HG03575 (cell line): ENCODE measurements around the gene SLPI.

Experiments used
- ATAC-seq: cut with Tn5 transposase; IDR thresholded peaks from one replicate; pipeline ENCODE4 v1.9.1; 2021; ENCODE audit not compliant: unreplicated experiment, insufficient number of reproducible peaks, low FRiP score; ENCODE audit errors: extremely low read depth

Gene SLPI

DNA sequence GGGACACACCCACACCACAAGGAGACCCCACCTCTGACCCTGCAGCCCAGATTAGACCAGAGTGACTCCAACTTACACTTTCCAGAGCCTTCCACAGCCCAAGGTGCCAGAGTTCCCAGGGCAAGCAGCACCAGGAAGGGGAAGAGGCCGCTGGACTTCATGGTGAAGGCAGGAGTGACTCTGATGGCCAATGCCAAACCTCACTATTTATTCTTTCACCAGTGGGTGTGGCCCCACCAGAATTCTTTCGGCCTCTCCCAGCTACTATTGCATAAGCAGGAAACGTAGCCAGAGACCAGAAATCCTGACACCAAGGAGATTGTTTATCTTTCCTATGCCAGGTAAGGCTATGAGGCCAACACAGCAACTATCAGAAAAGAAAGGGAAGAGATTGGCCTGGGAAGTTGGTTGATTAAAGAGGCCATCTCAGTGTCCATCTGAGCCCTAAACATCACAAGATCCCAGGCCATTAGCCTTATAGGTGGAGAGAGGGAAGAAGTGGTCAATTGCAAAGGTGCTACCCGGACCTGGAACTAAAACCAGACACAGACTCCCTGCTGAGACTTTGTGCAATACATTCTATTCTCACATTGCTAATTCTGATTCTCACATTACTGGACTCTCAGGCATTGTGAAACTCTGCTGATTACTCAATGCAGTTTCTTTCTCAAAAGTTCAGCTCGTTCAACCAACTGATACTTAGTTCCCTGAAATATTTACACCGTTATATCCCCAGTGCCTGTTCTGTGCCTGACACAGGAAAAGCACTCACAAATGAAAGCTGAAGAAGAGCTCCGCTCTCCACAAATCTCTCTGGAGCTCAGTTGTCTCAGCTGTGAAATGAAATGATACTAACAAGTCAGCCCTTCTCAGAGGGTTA is at the start of gene SLPI:
SLPI (minus strand) TSS at position 182 of the 880 bp plus-strand sequence; CDS start at position 161, 21 bp downstream.
- ATAC-seq, result no peak

DNA sequence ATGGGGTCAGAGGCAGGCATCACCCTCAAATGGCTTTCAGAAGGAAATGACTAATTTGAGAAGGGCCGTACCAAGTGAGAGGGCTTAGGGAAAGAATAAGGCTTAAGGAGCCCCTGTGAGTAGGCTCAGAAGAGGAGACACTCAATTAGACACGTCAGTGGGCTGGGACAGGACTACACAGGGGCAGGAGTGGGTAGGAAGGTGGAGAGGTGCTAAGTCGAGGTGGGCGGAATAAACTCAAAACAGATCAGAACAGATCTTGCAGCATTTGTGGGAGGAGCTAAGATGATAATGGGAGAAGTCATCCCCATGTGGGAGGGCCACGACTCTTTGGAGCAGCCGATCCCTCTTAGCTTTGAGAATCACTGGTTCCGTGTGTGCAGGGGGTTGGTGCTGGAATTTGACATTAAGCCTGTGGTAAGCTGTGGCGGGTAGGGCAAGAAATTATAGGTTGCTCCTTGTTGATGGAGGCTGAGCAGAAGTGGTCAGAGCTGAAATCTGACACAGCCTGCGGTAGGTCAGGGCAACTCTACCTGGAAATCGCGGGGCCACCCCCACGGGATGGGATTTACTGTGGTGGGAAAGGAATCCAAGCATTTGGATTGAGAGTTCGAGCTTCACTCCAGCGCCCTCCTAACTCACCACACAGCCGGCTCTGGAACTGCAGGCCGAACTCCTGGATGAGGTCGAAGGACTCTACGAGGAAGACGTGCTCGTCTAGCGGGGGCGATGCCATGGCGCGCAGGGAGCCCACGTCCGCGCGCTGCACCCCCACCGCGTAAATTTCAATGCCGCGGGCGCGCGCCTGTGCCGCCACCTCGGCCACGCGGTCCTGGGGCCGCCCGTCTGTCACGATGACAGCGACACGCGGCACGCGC is 49.5 kb upstream of the SLPI start:
- no peak for ATAC-seq

GRCh38 chr20:45301824-45302271 is 47.5 kb upstream of the SLPI start:
- no peak for ATAC-seq

DNA sequence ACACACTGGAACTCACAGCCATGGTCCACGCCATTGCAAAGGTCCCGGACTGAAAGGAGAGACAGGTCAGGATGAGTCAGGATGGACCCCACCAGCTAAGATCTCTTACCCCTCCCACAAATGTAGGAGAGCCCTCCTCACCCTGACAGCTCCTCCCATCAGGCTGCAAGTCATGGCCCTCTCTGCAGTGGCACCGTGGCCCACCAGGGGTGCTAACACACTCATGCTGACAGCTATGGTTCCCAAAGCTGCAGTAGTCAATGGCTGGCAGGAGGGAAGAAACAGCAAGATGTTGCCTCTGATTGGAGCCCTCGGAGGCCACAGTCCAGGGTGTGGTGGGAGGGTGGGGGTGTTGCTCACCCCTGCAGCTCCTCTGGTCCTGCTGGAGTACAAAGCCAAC is 46.6 kb upstream of the SLPI start:
- no peak for ATAC-seq

DNA sequence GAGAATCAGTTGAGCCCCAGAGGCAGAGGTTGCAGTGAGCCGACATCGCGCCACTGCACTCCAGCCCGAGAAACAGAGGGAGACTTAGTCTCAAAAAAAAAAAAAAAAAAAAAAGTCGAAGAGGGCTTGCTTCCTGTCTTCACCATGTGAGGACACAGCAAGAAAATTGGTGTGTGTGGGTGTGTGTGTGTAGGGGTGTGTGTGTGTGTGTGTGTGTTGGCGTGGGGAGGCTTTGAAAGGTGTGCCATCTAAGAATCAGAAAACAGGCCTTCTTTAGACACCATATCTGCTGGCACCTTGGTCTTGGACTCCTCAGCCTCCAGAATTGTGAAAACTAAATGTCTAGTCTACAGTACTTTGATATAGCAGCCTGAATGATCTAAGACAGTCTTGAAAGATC is 45.4 kb upstream of the SLPI start:
- no peak for ATAC-seq

- ATAC-seq, result no peak
Measured at GRCh38 chr20:45297786-45298497, 43.6 kb upstream of the SLPI start.

DNA sequence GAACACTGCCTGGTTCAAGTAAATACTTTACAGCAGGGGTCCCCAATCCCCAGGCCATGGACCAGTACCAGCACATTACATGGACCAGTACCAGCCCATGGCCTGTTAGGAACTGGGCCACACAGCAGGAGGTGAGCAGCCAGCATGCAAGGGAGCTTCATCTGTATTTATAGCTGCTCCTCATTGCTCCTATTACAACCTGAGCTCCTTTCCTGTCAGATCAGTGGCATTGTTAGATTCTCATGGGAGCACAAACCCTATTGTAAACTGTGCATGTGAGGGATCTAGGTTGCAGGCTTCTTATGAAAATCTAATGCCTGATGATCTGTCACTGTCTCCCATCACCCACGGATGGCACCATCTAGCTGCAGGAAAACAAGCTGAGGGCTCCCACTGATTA is 40.3 kb upstream of the SLPI start:
- no peak for ATAC-seq

- ATAC-seq, result no peak
Measured at GRCh38 chr20:45294003-45294368, 39.6 kb upstream of the SLPI start.

- no peak for ATAC-seq
Measured at GRCh38 chr20:45293041-45294002, 39.0 kb upstream of the SLPI start.

DNA sequence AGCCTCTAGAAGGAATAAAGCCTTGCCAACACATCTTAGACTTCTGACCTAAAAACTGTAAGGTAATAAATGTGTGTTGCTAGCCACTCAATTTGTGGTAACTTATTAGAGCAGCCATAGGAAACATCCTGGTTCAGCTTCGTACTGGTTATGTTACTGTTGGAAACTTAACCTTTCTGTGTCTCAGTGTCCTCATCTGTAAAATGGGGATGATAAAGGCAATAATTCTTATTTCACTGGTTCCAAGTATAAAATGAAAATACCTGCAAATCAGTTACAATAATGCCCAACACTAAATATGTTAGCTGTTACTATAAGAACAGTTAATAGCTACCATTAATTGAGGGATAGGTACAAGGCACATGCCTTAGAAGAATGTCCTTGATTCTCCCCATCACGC is 38.0 kb upstream of the SLPI start:
- ATAC-seq, result no peak

- no peak for ATAC-seq
Measured at GRCh38 chr20:45291526-45291925, 37.2 kb upstream of the SLPI start.

GRCh38 chr20:45290677-45291355 is 36.5 kb upstream of the SLPI start:
- ATAC-seq, result no peak

- no peak for ATAC-seq
Measured at GRCh38 chr20:45289942-45290676, 35.7 kb upstream of the SLPI start.

GRCh38 chr20:45288860-45289259 is 34.5 kb upstream of the SLPI start:
- no peak for ATAC-seq

- no peak for ATAC-seq
Measured at GRCh38 chr20:45288376-45288775, 34.0 kb upstream of the SLPI start.

DNA sequence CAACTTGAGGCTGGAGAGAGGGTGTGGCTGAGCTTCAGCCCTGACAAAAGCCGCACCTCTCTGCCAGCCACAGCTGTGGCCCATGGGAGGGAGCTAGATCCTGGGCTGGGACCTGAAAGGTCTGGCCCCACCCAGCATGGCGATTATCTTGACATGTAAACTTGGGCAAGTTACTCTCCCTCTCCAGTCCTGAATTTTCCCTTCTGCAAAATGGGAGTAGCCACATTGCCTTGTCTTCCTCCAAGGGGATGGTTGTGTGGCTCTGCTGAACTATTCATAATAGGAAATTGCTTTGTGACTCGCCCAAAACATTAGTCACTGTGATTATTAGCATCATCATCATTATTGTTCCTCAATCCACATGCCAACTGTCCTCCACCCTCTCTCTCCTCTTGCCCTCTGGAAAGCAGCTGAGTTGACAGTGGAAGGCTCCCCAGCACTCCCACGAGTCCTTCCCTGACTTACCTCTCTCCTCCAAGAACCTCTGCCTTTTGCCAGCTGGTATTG is 29.2 kb upstream of the SLPI start:
- no peak for ATAC-seq
